ENCODE data around the gene LRSAM1.

LRSAM1 gene

DNA sequence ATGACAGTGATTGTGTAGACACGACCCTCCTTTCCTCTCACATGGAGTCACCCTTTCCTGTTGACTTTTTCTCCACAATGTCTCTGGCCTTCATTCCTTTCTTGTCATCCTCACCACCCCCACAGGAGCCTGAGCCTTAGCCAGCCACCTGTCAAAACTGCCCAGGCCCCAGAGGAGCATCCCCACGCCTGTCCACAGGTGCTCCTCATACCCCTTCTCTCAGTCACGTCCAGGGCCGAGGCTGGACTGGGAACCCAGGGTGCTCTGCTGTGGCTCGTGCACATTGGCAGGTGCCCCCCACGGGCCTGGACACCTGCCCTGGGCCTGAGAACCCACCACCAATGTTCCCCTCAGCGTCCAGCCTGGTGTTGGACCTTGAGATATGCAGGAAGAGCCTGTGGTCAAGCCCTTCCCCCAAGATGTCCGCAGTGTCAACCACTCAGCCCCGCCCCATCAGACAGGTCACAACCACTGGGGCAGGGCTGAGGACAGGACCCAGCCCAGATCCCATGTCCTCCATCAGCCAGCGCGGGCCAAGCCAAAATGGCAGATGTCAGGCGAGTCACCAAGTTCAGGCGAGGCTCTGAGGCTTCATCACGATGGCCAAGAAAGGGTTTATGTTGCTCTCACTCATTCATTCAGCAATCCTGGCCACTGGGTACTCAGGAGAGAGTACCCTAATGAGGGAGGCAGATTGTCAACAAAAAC, 95.0 kb downstream of the LRSAM1 start:
- no peak for DNase-seq (ENCODE audit: low read depth)
- H3K4me3 ChIP-seq (ENCODE audit: low read length): no peak overlapping the region
- TF ChIP-seq, protein P1, sequence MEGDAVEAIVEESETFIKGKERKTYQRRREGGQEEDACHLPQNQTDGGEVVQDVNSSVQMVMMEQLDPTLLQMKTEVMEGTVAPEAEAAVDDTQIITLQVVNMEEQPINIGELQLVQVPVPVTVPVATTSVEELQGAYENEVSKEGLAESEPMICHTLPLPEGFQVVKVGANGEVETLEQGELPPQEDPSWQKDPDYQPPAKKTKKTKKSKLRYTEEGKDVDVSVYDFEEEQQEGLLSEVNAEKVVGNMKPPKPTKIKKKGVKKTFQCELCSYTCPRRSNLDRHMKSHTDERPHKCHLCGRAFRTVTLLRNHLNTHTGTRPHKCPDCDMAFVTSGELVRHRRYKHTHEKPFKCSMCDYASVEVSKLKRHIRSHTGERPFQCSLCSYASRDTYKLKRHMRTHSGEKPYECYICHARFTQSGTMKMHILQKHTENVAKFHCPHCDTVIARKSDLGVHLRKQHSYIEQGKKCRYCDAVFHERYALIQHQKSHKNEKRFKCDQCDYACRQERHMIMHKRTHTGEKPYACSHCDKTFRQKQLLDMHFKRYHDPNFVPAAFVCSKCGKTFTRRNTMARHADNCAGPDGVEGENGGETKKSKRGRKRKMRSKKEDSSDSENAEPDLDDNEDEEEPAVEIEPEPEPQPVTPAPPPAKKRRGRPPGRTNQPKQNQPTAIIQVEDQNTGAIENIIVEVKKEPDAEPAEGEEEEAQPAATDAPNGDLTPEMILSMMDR (conservative IDR thresholded peaks at IDR 0.05; ENCODE audit: low read depth, low read length): no peak

DNA sequence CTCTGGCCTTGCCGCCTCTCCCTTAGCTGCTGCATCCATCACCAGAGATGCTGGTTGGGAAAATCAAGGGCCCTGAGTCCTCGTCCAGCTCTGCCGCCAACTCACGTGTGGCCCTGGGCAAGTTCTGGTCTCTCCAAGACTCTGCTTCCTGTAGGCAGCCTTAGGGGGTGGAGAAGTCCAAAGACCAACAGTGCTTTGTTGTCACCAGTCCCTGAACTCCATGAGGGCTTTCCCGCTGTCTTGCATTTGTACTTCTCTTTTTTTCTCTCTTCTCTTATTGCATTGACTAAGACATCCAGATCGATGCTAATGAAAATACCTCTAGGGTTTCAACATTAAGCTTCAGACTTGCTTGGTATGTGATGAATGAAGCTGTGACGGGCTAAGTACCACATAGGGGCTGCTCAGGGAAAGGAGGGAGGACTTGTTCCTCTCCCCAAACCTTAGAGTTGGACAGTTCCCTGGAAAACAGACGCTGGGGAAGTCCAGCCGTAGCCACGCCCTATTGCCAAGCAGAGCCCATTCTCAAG, 97.1 kb downstream of the LRSAM1 start:
- TF ChIP-seq, protein P1 (conservative IDR thresholded peaks at IDR 0.05; ENCODE audit: low read depth, low read length): no peak
- H3K4me3 ChIP-seq (ENCODE audit: low read length): no peak overlapping the region
- DNase-seq (ENCODE audit: low read depth): no peak

DNA sequence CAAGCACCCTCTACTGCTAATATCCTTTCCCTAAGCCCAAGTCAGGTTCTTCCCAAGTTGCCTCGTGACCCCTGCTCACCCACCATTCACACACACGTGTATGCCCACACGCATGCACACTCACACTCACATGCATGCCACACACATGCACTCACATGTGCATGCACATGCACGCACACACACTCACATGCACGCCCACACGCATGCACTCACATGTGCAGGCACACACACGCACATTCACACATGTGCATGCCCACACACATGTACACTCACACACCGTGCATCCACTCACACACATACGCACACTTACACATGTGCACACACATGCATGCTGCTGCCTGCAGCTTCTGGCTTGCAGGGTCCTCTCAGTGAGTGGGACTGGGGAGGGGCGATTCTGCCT, 97.9 kb downstream of the LRSAM1 start:
- TF ChIP-seq, protein P1 (conservative IDR thresholded peaks at IDR 0.05; ENCODE audit: low read depth, low read length): no peak
- DNase-seq (ENCODE audit: low read depth): no peak
- no peak overlapping the region for H3K4me3 ChIP-seq (ENCODE audit: low read length)

DNA sequence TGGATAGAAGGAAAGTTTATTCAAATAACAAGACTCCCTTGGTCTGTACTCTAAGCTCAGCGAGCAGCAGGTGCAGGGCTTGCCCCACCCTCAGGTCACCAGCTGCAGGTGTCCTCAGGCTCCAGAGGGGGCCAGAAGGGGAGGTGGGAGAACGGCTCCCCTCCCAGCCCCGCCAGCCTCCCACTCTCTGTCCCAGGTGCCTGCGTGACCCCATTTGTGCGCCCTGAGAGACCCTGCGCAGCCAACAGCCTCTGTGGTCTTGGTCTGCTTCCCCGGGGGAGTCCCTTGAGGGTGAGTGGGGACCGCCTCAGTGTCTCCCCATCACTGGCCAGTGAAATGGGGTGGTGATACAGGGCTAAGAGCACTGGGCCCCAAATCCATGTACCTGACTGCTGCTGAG, 98.4 kb downstream of the LRSAM1 start:
- no peak for DNase-seq (ENCODE audit: low read depth)
- no peak overlapping the region for H3K4me3 ChIP-seq (ENCODE audit: low read length)
- TF ChIP-seq, protein P1 (conservative IDR thresholded peaks at IDR 0.05; ENCODE audit: low read depth, low read length): no peak

DNA sequence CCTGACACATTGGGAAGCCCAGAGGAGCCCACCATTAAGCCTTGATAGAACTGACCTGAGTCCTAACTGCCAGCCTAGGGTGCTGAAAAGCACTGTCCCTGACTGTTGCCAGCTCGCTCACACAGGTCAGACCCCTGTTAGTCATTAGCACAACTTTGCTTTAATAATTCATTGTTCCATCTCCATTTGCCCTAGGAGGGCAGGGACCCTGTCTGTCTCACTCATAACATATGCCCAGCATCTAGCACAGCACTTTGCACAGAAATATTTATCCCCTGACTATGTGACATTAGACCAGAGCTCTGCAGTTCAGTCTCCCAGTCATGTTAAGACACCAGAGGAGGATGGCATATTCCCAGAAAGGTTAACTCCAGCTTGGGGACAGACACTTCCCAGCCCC, 99.0 kb downstream of the LRSAM1 start:
- DNase-seq (ENCODE audit: low read depth): no peak

DNA sequence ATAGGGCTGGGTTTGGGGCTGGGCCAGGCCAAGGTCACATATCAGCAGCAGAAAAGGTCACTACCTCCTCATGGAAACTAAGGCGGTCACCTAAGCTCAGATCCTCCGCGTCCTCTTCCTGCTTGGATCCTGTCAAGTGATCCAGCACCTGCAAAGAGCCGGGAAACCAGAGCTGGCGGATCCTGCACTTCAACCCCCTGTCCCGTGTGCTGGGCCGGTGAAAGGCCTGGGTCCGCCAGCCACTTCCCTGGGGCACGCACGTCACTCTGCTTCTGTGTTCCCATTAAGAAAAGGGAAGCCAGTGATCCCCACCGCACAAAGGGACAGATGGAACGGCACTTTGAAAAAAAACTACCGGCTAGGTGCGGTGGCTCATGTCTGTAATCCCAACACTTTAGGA, 99.4 kb downstream of the LRSAM1 start:
- DNase-seq (ENCODE audit: low read depth): no peak
- TF ChIP-seq, protein P1 (conservative IDR thresholded peaks at IDR 0.05; ENCODE audit: low read depth, low read length): no peak

More for the DNA sequence above, 99.0 kb downstream of the LRSAM1 start:
- H3K4me3 ChIP-seq (ENCODE audit: low read length): no peak overlapping the region
- TF ChIP-seq, protein P1 (conservative IDR thresholded peaks at IDR 0.05; ENCODE audit: low read depth, low read length): no peak

More for the DNA sequence above, 99.4 kb downstream of the LRSAM1 start:
- H3K4me3 ChIP-seq (ENCODE audit: low read length): no peak overlapping the region

Data from retinal pigment epithelial cell (primary cell).